ENCODE measurements around the gene SCRT2. TPM values are rescaled to one million over a fixed set of nuclear protein-coding genes. Genes with fewer than 3 reads are reported as not detected.

SCRT2 gene
- total RNA-seq, 1 experiment from 2014 or later = not detected

- Histone ChIP-seq H3T11ph (ENCODE audit: low read length) (no peak overlapping the region), H4K5ac (ENCODE audit: insufficient read length, low read depth, low read length) (no peak overlapping the region), H4K8ac (replicated peaks; ENCODE audit: insufficient read length, low read depth, low read length) (no peak overlapping the region), H3K9me3 (ENCODE audit: control insufficient read depth, low read depth, low read length) (no peaks in the 10 kb centered on the region), H3K79me2 (ENCODE audit: insufficient read depth, low read length) (no peaks in the 10 kb centered on the region; the same call in 1 of the 2 replicates), H2BK5ac (ENCODE audit: insufficient read length, low read length) (no peak overlapping the region), H2AK5ac (ENCODE audit: insufficient read length, low read length) (no peak overlapping the region), H3K56ac (ENCODE audit: insufficient read length, low read depth, low read length) (no peak overlapping the region), H2BK12ac (ENCODE audit: insufficient read length, low read depth, low read length) (no peak overlapping the region), H2AFZ (ENCODE audit: low read length) (no peak overlapping the region), H3K4me2 (ENCODE audit: insufficient read depth, insufficient read length, low read length) (no peak overlapping the region), H3K23me2 (ENCODE audit: insufficient read length, low read depth, low read length, poor library complexity, severe bottlenecking) (peaks cover 4% of the 10 kb centered on the region), H3K79me1 (ENCODE audit: insufficient read depth, low read depth, low read length, poor library complexity, severe bottlenecking) (no peaks in the 10 kb centered on the region), H3K4ac (ENCODE audit: low read depth, low read length) (no peak overlapping the region), H3K23ac (ENCODE audit: insufficient read length, low read depth, low read length) (no peak overlapping the region), H2BK120ac (ENCODE audit: low read depth, low read length, poor library complexity, severe bottlenecking) (no peak overlapping the region), H2BK20ac (ENCODE audit: low read depth, low read length, poor library complexity, severe bottlenecking) (no peak overlapping the region), H4K91ac (ENCODE audit: insufficient read length, low read depth, low read length) (no peak overlapping the region), H3K27ac (ENCODE audit: insufficient read length, low read depth, low read length) (no peak overlapping the region), H2BK15ac (ENCODE audit: low read depth, low read length) (no peak overlapping the region), H4K20me1 (ENCODE audit: control insufficient read depth, insufficient read depth, insufficient read length) (no peaks in the 10 kb centered on the region), H3K9ac (ENCODE audit: extremely low read depth, insufficient read length, low read length) (no peak overlapping the region), H3K14ac (ENCODE audit: insufficient read depth, low read length) (no peak overlapping the region), H3K4me1 (ENCODE audit: insufficient read depth, low read length) (peaks cover 27% of the 10 kb centered on the region; the same call in 1 of the 2 replicates), H3K27me3 (ENCODE audit: insufficient read depth, low read length) (no peaks in the 10 kb centered on the region), H3K18ac (ENCODE audit: insufficient read length, low read depth, low read length) (no peak overlapping the region)
- Mint-ChIP-seq H3K27me3 (ENCODE audit: low read depth) (peaks cover 9% of the 10 kb centered on the region; the same call in 1 of the 2 replicates), H3K27ac (no peak overlapping the region), H3K4me3 (no peak overlapping the region), H3K4me1 (peaks cover 69 to 72% of the 10 kb centered on the region in 2 experiments), H3K9me3 (no peaks in the 10 kb centered on the region), H3K36me3 (ENCODE audit: insufficient read depth in 1 of 3, low read depth in 3 of 3) (peaks cover 0 to 2% (median under 1%) of the 10 kb centered on the region in 3 experiments; a peak in 5 of 7 replicates)
- no CpG with 5 or more reads among the region's 11 CpGs for WGBS (ENCODE audit: extremely low coverage, insufficient read length, low lambda C conversion rate)
- no peak for TF ChIP-seq CTCF (conservative IDR thresholded peaks at IDR 0.05)
- no peak for DNase-seq
These were observed 19.6 kb downstream of the SCRT2 start for GRCh38 chr20:655726-656624.

Measured in H9 (cell line).